Measurements from ENCODE around the gene SPA17. TPM values are rescaled to one million over a fixed set of nuclear protein-coding genes. Genes with fewer than 3 reads are reported as not detected.

The SPA17 gene
- total RNA-seq, 1 experiment from 2014 or later = 14.0 TPM

DNA sequence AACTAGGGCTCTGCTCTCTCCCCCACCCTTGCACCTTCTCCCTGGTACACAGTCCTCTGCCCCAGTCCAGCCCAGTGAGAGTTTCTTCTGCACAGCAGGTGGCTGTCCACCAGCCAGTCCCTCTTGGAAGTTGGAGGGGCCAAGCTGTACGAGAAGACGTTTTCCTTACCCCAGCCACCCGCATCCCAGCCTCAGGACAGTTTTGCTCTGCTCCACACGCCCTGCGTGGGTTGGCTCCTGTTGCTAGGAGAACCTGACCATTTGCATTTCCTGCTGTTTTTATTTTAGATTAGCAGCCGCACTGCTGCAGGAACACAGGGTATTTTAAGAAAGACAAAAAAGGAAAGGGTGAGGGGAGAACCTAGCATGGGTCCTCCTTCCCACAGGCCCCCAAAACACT, 48.5 kb downstream of the SPA17 start:
- ChIA-PET CTCF (no interaction called here), POLR2A (ENCODE audit: unreplicated experiment) (no interaction called here)
- H3K79me2 ChIP-seq (ENCODE audit: low read length) = no peaks in the 10 kb centered on the region
- H3K4me3 ChIP-seq (ENCODE audit: low read length) = no peak overlapping the region
- no peak overlapping the region for H2AFZ ChIP-seq (ENCODE audit: low read length)
- no peak overlapping the region for H3K27ac ChIP-seq (ENCODE audit: low read length)
- no peak overlapping the region for H3K9ac ChIP-seq (ENCODE audit: low read length)
- no TSS peak for BruUV-seq (replicated peaks)
- no peaks in the 10 kb centered on the region for H3F3A ChIP-seq (ENCODE audit: low read length, unreplicated experiment)
- no peak for DNase-seq
- H4K20me1 ChIP-seq (ENCODE audit: low read length) = no peaks in the 10 kb centered on the region
- peaks cover 3% of the 10 kb centered on the region; the same call in 1 of the 2 replicates for H3K27me3 ChIP-seq (ENCODE audit: low read length)
- ATAC-seq = no peak
- no peaks in the 10 kb centered on the region for H3K36me3 ChIP-seq (ENCODE audit: low read depth, low read length)
- intact Hi-C loops (cut with micrococcal nuclease) = no loop called here
- TF ChIP-seq, protein P1, sequence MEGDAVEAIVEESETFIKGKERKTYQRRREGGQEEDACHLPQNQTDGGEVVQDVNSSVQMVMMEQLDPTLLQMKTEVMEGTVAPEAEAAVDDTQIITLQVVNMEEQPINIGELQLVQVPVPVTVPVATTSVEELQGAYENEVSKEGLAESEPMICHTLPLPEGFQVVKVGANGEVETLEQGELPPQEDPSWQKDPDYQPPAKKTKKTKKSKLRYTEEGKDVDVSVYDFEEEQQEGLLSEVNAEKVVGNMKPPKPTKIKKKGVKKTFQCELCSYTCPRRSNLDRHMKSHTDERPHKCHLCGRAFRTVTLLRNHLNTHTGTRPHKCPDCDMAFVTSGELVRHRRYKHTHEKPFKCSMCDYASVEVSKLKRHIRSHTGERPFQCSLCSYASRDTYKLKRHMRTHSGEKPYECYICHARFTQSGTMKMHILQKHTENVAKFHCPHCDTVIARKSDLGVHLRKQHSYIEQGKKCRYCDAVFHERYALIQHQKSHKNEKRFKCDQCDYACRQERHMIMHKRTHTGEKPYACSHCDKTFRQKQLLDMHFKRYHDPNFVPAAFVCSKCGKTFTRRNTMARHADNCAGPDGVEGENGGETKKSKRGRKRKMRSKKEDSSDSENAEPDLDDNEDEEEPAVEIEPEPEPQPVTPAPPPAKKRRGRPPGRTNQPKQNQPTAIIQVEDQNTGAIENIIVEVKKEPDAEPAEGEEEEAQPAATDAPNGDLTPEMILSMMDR (conservative IDR thresholded peaks at IDR 0.05; ENCODE audit: low read depth, low read length) = no peak
- TF ChIP-seq EZH2phosphoT487 (IDR thresholded peaks at IDR 0.05; ENCODE audit: borderline replicate concordance, low read length) (no peak), EZH2 (IDR thresholded peaks at IDR 0.05; ENCODE audit: low read length, unreplicated experiment) (no peak)
- peaks cover 24% of the 10 kb centered on the region for H3K4me1 ChIP-seq (ENCODE audit: insufficient read depth, low read length)
- H3K9me2 ChIP-seq (replicated peaks; ENCODE audit: low read length) = no peaks in the 10 kb centered on the region
- H3K9me3 ChIP-seq (ENCODE audit: low read length) = no peaks in the 10 kb centered on the region
- H3K4me2 ChIP-seq (ENCODE audit: low read length) = no peak overlapping the region

DNA sequence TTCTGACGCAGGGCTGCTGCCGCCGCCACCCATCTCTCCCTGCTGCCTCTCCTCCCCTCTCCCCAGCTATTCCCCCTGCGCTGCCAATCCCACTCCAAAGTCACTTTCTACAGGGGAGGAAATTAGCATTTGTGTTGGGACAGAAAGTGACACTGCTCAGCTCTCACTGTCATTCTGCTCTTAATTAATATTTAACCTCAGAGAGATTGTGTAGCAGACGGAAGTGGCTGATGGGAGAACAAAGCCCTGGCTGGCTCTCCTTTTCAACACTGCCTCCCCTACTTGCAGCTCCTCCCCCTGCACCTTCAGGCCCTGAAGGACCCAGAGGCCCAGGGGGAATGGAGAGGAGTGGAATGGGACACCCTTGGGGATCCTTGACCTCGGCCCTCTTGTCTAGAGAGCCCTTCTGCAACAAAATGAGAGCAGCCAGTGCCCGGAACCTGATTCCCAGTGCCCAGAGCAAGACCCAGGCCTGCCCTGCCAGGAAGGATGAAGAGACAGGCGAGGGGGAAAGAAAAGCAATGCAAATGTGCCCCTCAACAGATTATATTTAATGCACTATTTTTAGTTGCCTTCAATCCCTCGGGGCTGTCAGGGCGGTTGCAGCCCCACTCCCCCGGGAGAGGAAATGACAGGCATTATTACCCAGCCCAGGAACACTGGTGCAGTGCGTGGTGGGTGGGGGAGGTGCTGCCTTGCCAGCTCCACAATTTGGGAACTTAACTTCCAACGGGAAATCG, 51.4 kb downstream of the SPA17 start:
- Histone ChIP-seq H3K9ac (ENCODE audit: low read length) (no peak overlapping the region), H3K79me2 (ENCODE audit: low read length) (no peaks in the 10 kb centered on the region), H3K9me2 (replicated peaks; ENCODE audit: low read length) (no peaks in the 10 kb centered on the region), H3K4me3 (ENCODE audit: low read length) (peak overlapping the region; percentile 18; the same call in 1 of the 2 replicates), H3K9me3 (ENCODE audit: low read length) (no peaks in the 10 kb centered on the region), H2AFZ (ENCODE audit: low read length) (peak overlapping the region; percentile 68), H3K36me3 (ENCODE audit: low read depth, low read length) (no peaks in the 10 kb centered on the region), H3F3A (ENCODE audit: low read length, unreplicated experiment) (no peaks in the 10 kb centered on the region), H3K27ac (ENCODE audit: low read length) (peak overlapping the region; percentile 34), H3K4me2 (ENCODE audit: low read length) (peak overlapping the region; percentile 70), H4K20me1 (ENCODE audit: low read length) (no peaks in the 10 kb centered on the region), H3K27me3 (ENCODE audit: low read length) (no peaks in the 10 kb centered on the region), H3K4me1 (ENCODE audit: insufficient read depth, low read length) (peaks cover 15% of the 10 kb centered on the region)
- ATAC-seq = peak; percentile 62
- BruUV-seq (replicated peaks) = no TSS peak
- no peak for TF ChIP-seq EZH2 (IDR thresholded peaks at IDR 0.05; ENCODE audit: low read length, unreplicated experiment)
- POLR2A ChIA-PET (ENCODE audit: unreplicated experiment) = no interaction called here
- intact Hi-C loops (cut with micrococcal nuclease) = no loop called here
- DNase-seq = no peak
- CTCF ChIA-PET = no interaction called here

DNA sequence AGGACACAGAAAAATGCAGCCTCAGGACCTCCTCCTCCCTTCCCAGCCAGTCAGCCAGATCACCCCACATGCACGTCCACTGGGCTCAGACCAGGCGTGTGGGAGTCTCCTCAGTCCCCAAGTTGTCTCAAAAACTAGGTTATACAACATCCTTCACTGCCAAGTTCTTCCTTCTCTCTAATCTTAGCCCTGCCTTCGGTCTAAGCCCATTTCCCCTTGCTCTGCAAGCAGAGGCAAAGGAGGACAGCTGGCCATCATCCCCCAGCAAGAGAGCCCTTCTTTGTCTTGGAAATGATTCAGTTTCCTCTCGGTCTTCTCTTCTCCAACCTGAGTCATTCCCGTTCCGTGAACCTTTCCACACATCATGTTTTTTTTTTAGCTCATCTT, 52.0 kb downstream of the SPA17 start:
- Histone ChIP-seq H2AFZ (ENCODE audit: low read length) (peak overlapping the region; percentile 68), H3K79me2 (ENCODE audit: low read length) (no peaks in the 10 kb centered on the region), H3K27ac (ENCODE audit: low read length) (peak overlapping the region; percentile 34), H3K36me3 (ENCODE audit: low read depth, low read length) (no peaks in the 10 kb centered on the region), H4K20me1 (ENCODE audit: low read length) (no peaks in the 10 kb centered on the region), H3K4me3 (ENCODE audit: low read length) (peak overlapping the region; percentile 18; the same call in 1 of the 2 replicates), H3K4me1 (ENCODE audit: insufficient read depth, low read length) (peaks cover 15% of the 10 kb centered on the region), H3K9ac (ENCODE audit: low read length) (no peak overlapping the region), H3K9me2 (replicated peaks; ENCODE audit: low read length) (no peaks in the 10 kb centered on the region), H3K9me3 (ENCODE audit: low read length) (no peaks in the 10 kb centered on the region), H3K4me2 (ENCODE audit: low read length) (peak overlapping the region; percentile 70), H3K27me3 (ENCODE audit: low read length) (no peaks in the 10 kb centered on the region), H3F3A (ENCODE audit: low read length, unreplicated experiment) (no peaks in the 10 kb centered on the region)
- no peak for TF ChIP-seq EZH2 (IDR thresholded peaks at IDR 0.05; ENCODE audit: low read length, unreplicated experiment)
- TF ChIP-seq, protein P1 (conservative IDR thresholded peaks at IDR 0.05; ENCODE audit: low read depth, low read length) = no peak
- TF ChIP-seq EZH2phosphoT487 (IDR thresholded peaks at IDR 0.05; ENCODE audit: borderline replicate concordance, low read length) = no peak
- BruUV-seq (replicated peaks) = no TSS peak
- CTCF ChIA-PET = no interaction called here
- peak; percentile 86 for ATAC-seq
- intact Hi-C loops (cut with micrococcal nuclease) = no loop called here
- peak; percentile 73 for DNase-seq
- POLR2A ChIA-PET (ENCODE audit: unreplicated experiment) = no interaction called here

Data from PC-3 (cell line).